ENCODE data around the gene LEO1. TPM values are rescaled to one million over a fixed set of nuclear protein-coding genes. Genes with fewer than 3 reads are reported as not detected.

Gene LEO1
- total RNA-seq, 2 experiments from 2014 or later: 26.5 to 28.3 TPM

DNA sequence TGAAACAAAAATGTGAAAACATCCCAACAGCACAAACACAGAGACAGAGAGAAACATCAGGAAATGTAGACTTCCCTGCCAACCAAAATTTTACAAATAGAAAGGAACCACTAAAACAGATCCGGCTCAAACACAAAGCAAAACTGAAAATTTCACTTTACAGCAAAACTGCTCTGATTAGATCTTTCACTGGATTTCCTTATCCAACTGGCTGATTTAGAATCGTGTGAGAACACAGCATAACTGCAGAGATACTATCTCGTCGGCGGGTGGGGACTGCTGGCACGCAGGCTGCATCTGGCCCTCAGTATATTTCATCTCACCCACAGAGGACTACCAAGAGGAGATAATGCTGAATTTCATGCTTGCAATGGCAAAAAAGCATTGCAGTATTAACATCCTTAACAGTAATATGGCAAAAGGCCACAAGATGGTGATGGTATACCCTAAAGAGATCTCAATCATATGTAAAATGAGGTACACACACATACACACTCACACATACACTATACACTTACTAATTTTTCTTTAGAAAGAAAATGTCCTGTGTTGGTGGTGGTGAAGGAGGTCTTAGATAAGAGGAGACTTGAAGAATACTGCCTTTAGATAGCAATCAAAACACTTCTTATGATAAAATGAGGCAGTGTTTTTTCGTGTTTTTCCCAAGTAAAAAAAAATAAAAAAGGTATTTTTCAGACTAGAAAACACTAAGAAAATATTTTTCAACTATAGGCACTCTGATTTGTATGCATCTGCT is 10.6 kb upstream of the LEO1 start:
- H3K27ac Mint-ChIP-seq: peak overlapping the region; percentile 86
- peak overlapping the region; percentile 78 for H3K4me3 Mint-ChIP-seq
- peak; percentile 60 for DNase-seq
- H3K4me1 Mint-ChIP-seq: peaks cover 14% of the 10 kb centered on the region
- H3K9me3 Mint-ChIP-seq: peaks cover 1% of the 10 kb centered on the region
- no peaks in the 10 kb centered on the region for H3K36me3 Mint-ChIP-seq
- no peaks in the 10 kb centered on the region for H3K27me3 Mint-ChIP-seq
- peak; percentile 97 for ATAC-seq (ENCODE audit: low read depth)
- POLR2A ChIA-PET: interaction anchor here (0.5 to 2.1 kb wide), 3 partner anchors 10 to 197 kb away, joined by 4 to 16 read pairs (median 7); partner anchors contain the start of gene LEO1

DNA sequence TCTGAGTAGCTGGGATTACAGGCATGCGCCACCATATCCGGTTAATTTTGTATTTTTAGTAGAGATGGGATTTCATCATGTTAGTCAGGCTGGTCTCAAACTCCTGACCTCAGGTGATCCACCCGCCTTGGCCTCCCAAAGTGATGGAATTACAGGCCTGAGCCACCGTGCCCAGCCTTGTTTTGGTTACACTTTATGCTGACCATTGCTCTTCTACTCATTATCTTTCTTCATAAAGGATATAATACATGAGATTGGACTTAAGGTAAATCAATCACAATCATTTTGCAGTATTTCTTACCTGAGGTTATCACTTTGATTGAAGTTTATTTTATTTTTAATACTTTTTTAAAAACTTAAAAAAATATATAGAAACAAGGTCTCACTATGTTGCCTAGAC is 2.2 kb upstream of the LEO1 start:
- H3K36me3 Mint-ChIP-seq: peaks cover 4% of the 10 kb centered on the region
- no peak overlapping the region for H3K27ac Mint-ChIP-seq
- POLR2A ChIA-PET: no interaction called here
- peaks cover 20% of the 10 kb centered on the region for H3K4me1 Mint-ChIP-seq
- ATAC-seq (ENCODE audit: low read depth) (no peak), DNase-seq (no peak)
- no peak overlapping the region for H3K4me3 Mint-ChIP-seq
- no peaks in the 10 kb centered on the region for H3K27me3 Mint-ChIP-seq
- H3K9me3 Mint-ChIP-seq: no peaks in the 10 kb centered on the region

DNA sequence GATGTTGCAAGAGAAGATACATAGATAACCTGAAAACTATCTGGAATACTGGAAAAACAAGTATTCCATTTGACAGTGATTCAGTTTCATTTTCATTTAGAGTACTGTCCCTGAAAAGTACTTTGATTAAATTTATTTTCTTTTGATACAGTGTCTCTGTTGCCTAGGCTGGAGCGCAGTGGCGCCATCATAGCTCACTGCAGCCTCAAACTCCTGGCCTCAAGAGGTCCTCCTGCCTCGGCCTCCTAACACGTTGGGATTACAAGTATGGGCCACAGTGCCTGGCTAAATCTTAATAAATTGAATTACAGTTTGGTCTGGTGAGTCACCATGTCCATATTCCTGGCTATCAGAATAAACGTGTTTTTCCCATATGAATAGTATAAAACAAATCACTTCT is 1.6 kb upstream of the LEO1 start:
- Mint-ChIP-seq H3K36me3 (peaks cover 5% of the 10 kb centered on the region), H3K4me1 (peaks cover 20% of the 10 kb centered on the region), H3K9me3 (no peaks in the 10 kb centered on the region), H3K27me3 (no peaks in the 10 kb centered on the region), H3K4me3 (no peak overlapping the region), H3K27ac (no peak overlapping the region)
- POLR2A ChIA-PET: interaction anchor here (2.1 to 2.6 kb wide), 3 partner anchors 8 to 236 kb away, joined by 7 to 16 read pairs (median 8); partner anchors contain the start of gene LYSMD2
- DNase-seq (no peak), ATAC-seq (ENCODE audit: low read depth) (no peak)

DNA sequence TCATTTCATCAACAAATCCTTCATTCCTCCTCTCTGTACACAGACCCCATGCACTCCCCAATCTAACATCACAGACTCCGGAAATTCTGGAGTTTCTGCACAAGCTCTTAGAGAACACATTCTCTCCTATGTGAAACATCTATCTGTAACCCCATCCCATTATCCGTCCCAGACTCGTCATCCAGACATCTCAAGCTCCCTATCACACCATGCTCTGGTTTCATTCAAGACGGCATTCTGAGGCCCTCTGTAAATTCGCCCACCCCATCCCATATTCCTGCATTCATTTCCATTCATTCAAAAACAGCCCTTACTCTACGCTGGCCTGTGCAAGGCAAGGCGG is 575 bp downstream of the LEO1 start:
- Mint-ChIP-seq H3K27ac (peak overlapping the region; percentile 93), H3K9me3 (peaks cover 6% of the 10 kb centered on the region), H3K27me3 (no peaks in the 10 kb centered on the region), H3K4me1 (peaks cover 20% of the 10 kb centered on the region), H3K36me3 (peaks cover 21% of the 10 kb centered on the region), H3K4me3 (peak overlapping the region; percentile 98)
- DNase-seq: no peak
- ATAC-seq (ENCODE audit: low read depth): no peak
- POLR2A ChIA-PET: interaction anchor here (0.7 to 2.6 kb wide), 12 partner anchors 10 to 269 kb away, joined by 3 to 16 read pairs (median 4); partner anchors contain the start of gene LYSMD2

DNA sequence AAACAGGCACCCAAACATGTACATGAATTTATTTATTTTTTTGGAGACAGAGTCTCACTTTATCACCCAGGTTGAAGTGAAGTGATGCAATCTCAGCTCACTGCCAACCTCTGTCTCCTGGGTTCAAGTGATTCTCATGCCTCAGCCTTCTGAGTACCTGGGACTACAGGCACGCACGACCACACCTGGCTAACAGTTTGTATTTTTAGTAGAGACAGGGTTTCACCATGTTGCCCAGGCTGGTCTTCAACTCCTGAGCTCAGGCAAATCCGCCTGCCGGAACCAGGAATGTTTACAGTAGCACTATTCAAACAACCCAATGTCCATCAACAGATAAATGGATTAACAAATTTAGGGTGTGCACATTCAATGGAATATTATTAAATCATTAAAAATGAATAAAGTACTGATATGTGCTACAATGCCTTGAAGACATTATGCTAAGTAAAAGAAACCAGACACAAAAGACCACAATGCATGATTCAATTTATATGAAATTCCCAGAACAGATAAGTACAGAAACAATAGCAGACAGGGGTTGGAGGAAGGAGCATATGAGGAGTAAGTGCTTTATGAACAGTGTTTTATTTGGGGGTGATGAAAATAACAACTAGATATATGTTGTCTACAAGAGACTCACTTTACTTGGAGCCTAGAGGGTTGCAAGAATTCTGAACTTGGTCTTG is 1.3 kb downstream of the LEO1 start:
- DNase-seq (no peak), ATAC-seq (ENCODE audit: low read depth) (no peak)
- H3K27ac Mint-ChIP-seq: peak overlapping the region; percentile 55
- H3K4me3 Mint-ChIP-seq: peak overlapping the region; percentile 98
- peaks cover 20% of the 10 kb centered on the region for H3K4me1 Mint-ChIP-seq
- POLR2A ChIA-PET: interaction anchor here (1.1 to 2.6 kb wide), 4 partner anchors 11 to 269 kb away, joined by 3 to 16 read pairs (median 4); no protein-coding TSS in a partner anchor
- H3K27me3 Mint-ChIP-seq: no peaks in the 10 kb centered on the region
- peaks cover 6% of the 10 kb centered on the region for H3K9me3 Mint-ChIP-seq
- H3K36me3 Mint-ChIP-seq: peaks cover 28% of the 10 kb centered on the region

DNA sequence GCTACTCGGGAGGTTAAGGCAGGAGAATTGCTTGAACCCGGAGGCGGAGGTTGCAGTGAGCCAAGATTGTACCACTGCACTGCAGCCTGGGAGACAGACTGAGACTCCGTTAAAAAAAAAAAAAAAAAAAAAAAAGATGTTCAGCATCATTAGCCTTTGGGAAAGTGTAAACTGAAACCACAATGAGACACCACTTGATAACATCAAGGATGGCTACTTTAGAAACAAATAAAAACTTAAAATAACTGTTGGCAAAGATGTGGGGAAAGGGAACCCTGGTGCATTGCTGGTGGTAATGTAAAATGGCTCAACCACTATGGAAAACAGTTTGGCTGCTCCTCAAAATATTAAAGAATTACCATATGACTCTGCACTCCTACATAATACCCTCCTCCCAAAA is 1.9 kb downstream of the LEO1 start:
- POLR2A ChIA-PET: no interaction called here
- Mint-ChIP-seq H3K27ac (no peak overlapping the region), H3K27me3 (no peaks in the 10 kb centered on the region), H3K9me3 (peaks cover 6% of the 10 kb centered on the region), H3K4me3 (peak overlapping the region; percentile 98), H3K36me3 (peaks cover 32% of the 10 kb centered on the region), H3K4me1 (peaks cover 20% of the 10 kb centered on the region)
- no peak for DNase-seq
- no peak for ATAC-seq (ENCODE audit: low read depth)

DNA sequence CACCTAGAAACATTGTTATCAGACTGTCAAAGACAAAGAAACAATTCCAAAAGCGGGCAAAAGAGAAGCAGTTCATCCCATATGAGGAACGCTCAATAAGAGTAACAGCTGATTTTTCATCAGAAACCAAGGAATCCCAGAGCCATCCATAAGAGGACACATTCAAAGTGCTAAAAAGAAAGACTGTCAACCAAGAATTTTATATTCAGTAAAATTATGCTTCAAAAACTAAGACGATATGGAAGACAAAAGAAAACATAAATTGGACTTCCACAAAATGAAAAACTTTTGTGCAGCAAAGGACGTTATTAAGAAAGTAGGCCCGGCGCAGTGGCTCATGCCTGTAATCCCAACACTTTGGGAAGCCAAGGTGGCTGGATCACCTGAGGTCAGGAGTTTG is 4.0 kb downstream of the LEO1 start:
- Mint-ChIP-seq H3K4me1 (peaks cover 17% of the 10 kb centered on the region), H3K4me3 (no peak overlapping the region), H3K36me3 (peaks cover 37% of the 10 kb centered on the region), H3K9me3 (peaks cover 6% of the 10 kb centered on the region), H3K27me3 (no peaks in the 10 kb centered on the region), H3K27ac (no peak overlapping the region)
- POLR2A ChIA-PET: no interaction called here
- ATAC-seq (ENCODE audit: low read depth): no peak
- no peak for DNase-seq

DNA sequence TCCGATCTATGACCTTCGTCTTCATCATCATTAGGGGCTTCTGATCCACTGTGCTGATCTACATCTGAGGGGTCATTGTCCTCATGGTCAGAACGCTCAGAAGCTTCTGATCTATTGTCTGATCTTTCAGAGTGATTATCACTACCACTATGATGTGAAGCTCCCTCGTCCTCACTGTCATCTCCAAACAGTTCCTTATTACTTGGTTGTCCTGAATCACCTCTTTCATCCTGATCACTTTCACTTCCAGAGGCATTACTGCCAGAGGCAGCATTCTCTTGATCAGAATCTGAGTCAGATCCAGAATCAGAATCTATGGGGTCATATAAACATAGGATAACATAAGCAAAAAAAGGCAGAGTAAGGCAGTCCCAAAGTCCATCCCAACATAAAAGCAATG is 5.4 kb downstream of the LEO1 start:
- Mint-ChIP-seq H3K9me3 (peaks cover 6% of the 10 kb centered on the region), H3K4me1 (peaks cover 17% of the 10 kb centered on the region), H3K36me3 (peaks cover 44% of the 10 kb centered on the region), H3K27me3 (no peaks in the 10 kb centered on the region), H3K27ac (no peak overlapping the region), H3K4me3 (no peak overlapping the region)
- DNase-seq (no peak), ATAC-seq (ENCODE audit: low read depth) (no peak)
- POLR2A ChIA-PET: no interaction called here

DNA sequence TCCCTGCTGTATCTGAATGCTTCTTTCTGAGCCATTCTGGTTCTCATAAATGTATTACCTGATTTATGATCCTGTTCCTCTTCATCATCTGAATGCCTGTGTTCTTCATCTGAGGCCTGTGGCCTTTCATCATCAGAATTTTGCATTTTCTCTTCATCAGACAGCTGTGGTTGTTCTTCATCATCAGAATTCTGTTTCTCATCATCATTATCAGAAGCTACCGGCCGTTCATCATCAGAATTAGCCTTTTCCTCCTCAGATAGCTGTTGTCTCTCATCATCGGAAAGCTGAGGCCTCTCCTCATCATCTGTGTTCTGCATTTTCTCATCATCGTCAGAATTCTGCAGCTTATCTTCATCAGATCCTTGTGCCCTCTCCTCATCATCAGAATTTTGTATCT is 5.9 kb downstream of the LEO1 start:
- H3K36me3 Mint-ChIP-seq: peaks cover 47% of the 10 kb centered on the region
- peaks cover 14% of the 10 kb centered on the region for H3K4me1 Mint-ChIP-seq
- no peak for DNase-seq
- H3K27ac Mint-ChIP-seq: no peak overlapping the region
- POLR2A ChIA-PET: no interaction called here
- H3K9me3 Mint-ChIP-seq: peaks cover 6% of the 10 kb centered on the region
- H3K4me3 Mint-ChIP-seq: no peak overlapping the region
- no peak for ATAC-seq (ENCODE audit: low read depth)
- H3K27me3 Mint-ChIP-seq: no peaks in the 10 kb centered on the region

DNA sequence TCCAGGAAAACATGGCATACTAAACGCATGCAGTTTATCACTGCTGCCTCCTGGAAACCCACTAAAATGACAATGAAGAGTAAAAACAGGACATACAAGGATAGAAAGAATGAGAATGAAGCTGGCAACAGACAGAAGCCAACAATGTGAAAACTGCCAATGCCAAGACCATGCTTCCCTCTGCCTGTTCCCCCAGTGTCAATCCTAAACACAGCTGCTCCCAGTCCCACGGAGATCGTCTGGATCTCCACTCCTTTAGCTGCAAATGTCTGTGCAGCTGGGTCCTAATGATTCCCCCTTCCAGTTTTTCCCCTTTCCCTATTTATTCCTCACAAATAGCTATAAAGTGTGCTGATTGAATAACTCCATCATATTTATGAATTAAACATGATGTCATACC is 16.1 kb downstream of the LEO1 start:
- no peaks in the 10 kb centered on the region for H3K27me3 Mint-ChIP-seq
- no peak overlapping the region for H3K4me3 Mint-ChIP-seq
- POLR2A ChIA-PET: interaction anchor here (2.1 kb wide), 1 partner anchor 16 kb away, joined by 4 read pairs; the partner anchor contains the start of gene LEO1
- peaks cover 2% of the 10 kb centered on the region for H3K4me1 Mint-ChIP-seq
- peaks cover 38% of the 10 kb centered on the region for H3K36me3 Mint-ChIP-seq
- no peak for DNase-seq
- no peaks in the 10 kb centered on the region for H3K9me3 Mint-ChIP-seq
- H3K27ac Mint-ChIP-seq: no peak overlapping the region
- no peak for ATAC-seq (ENCODE audit: low read depth)

DNA sequence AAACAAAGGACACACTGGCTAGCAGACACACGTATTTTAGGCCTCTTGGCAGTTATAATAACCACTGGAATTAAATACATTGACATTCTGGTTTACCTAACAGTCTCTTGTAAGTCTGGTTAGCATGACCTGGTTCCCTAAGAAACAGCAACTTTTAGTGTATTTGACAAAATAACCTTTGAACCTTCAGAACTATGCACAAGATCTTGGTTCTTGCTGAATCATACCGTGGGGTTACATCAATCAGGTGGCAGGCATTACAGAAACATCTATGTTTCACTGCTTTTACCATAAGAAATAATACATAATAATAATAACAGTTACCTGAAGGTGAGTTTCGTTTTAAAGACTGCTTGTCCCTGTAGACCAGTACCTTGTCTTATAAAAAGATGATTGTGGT is 18.8 kb downstream of the LEO1 start:
- DNase-seq (no peak), ATAC-seq (ENCODE audit: low read depth) (no peak)
- POLR2A ChIA-PET: no interaction called here
- H3K9me3 Mint-ChIP-seq: no peaks in the 10 kb centered on the region
- H3K27me3 Mint-ChIP-seq: no peaks in the 10 kb centered on the region
- no peak overlapping the region for H3K4me3 Mint-ChIP-seq
- no peak overlapping the region for H3K27ac Mint-ChIP-seq
- H3K36me3 Mint-ChIP-seq: peaks cover 36% of the 10 kb centered on the region
- H3K4me1 Mint-ChIP-seq: no peaks in the 10 kb centered on the region

DNA sequence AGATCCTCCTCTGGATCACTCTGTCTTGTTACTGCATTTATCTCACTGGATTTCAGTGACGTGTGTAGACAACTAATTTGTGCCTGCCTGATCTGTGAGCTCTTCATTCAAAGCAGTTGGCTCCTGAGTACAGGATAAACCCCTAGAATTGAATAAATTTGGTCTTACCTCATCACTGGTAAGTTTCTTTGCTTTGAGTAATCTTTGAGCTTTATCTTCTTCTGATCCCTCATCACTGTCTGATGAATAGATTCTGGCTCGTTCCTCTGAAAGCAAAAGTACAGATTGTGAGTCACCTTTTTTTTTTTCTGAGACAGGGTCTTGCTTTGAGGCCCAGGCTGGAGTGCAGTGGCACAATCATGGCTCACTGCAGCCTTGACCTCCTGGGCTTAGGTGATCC is 24.5 kb downstream of the LEO1 start:
- no peak for ATAC-seq (ENCODE audit: low read depth)
- H3K36me3 Mint-ChIP-seq: peaks cover 47% of the 10 kb centered on the region

DNA sequence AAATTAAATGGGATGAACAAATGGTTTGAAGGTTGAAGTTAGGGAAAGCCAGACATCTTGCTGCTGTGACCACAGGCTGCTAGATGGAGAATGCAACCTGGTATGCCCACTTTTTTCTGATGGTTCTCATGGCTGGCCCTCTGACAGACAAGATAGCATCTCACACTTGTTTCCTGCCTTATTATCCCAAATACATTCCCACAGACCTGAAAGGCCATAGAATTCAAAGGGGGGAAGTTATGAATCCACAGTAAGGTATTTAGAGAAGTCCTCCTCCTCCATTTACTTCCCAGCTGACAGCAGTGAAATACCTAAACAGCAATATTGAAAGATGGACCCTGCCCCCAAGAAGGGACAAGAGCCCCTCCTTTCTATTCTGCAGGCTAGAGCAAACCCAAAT is 32.4 kb downstream of the LEO1 start:
- POLR2A ChIA-PET: no interaction called here
- H3K27me3 Mint-ChIP-seq: no peaks in the 10 kb centered on the region
- no peak overlapping the region for H3K27ac Mint-ChIP-seq
- ATAC-seq (ENCODE audit: low read depth) (no peak), DNase-seq (no peak)
- no peak overlapping the region for H3K4me3 Mint-ChIP-seq
- H3K4me1 Mint-ChIP-seq: peaks cover 11% of the 10 kb centered on the region
- no peaks in the 10 kb centered on the region for H3K9me3 Mint-ChIP-seq
- peaks cover 37% of the 10 kb centered on the region for H3K36me3 Mint-ChIP-seq

More for the DNA sequence above, 24.5 kb downstream of the LEO1 start:
- Mint-ChIP-seq H3K4me3 (no peak overlapping the region), H3K9me3 (no peaks in the 10 kb centered on the region), H3K27ac (no peak overlapping the region), H3K27me3 (no peaks in the 10 kb centered on the region), H3K4me1 (peaks cover 2% of the 10 kb centered on the region)
- POLR2A ChIA-PET: interaction anchor here (0.7 kb wide), 1 partner anchor 24 kb away, joined by 3 read pairs; the partner anchor contains the start of gene LEO1
- no peak for DNase-seq

DNA sequence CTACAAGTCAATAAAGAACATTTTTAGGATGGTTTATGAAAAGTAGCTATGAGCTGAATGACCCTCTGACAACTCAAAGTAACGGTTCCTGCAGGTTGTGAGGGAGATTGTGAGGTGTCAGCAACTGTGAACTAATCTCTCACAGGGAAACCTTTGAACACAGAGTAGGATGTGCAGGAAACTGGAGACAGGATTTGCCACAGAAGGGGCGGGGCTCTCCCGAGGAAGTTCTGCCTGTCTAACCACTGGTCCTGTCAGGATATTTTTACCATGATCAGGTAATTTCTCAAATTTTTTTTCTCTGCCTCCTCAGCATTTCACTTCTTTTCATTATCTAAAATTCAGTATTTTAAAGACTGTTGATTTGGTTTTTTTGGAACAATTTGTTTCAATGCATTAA is 33.3 kb downstream of the LEO1 start:
- DNase-seq: no peak
- Mint-ChIP-seq H3K27ac (no peak overlapping the region), H3K4me3 (no peak overlapping the region), H3K9me3 (no peaks in the 10 kb centered on the region), H3K4me1 (peaks cover 9% of the 10 kb centered on the region), H3K36me3 (peaks cover 30% of the 10 kb centered on the region), H3K27me3 (no peaks in the 10 kb centered on the region)
- POLR2A ChIA-PET: no interaction called here
- ATAC-seq (ENCODE audit: low read depth): no peak

Measured in activated naive CD8-positive, alpha-beta T cell treated with anti-CD3 and anti-CD28 coated beads, Interleukin-2, amount 10 ng/mL, durations not matched to agents 7 days and 5 days (primary cell).